ENCODE results near the gene IFI16. TPM values are rescaled to one million over a fixed set of nuclear protein-coding genes. Genes with fewer than 3 reads are reported as not detected.

Gene IFI16
- total and polyA plus RNA-seq, 10 of the 15 experiments (the other 5 are each of a cell fraction or from before 2014, with no cell fraction given) = 120 to 375 (median 188) TPM

- Histone ChIP-seq H3K36me3 (ENCODE audit: control insufficient read depth in 2 of 2, insufficient read depth in 2 of 2, low read length in 1 of 2) (peaks cover 0 to 5% of the 10 kb centered on the region in 2 experiments; a peak in 1 of 4 replicates), H4K20me1 (ENCODE audit: control insufficient read depth, insufficient read depth) (no peaks in the 10 kb centered on the region), H3K27me3 (replicated peaks in 1 of 2; ENCODE audit: control insufficient read depth in 2 of 2, insufficient read depth in 2 of 2, low read length in 1 of 2) (no peaks in the 10 kb centered on the region), H3K9ac (ENCODE audit: control insufficient read depth, insufficient read depth, low read length) (peak overlapping the region; percentile 30; the same call in 1 of the 2 replicates), H2AFZ (ENCODE audit: control insufficient read depth, low read depth, low read length) (no peak overlapping the region), H3K4me2 (ENCODE audit: control insufficient read depth, insufficient read depth) (peak overlapping the region; percentile 57), H3K4me1 (ENCODE audit: control insufficient read depth, insufficient read depth, low read length) (peaks cover 43% of the 10 kb centered on the region), H3K27ac (ENCODE audit: control insufficient read depth, insufficient read depth) (peak overlapping the region; percentile 77), H3K79me2 (ENCODE audit: control insufficient read depth, insufficient read depth, low read length) (peaks cover 8% of the 10 kb centered on the region), H3K9me3 (replicated peaks; ENCODE audit: control insufficient read depth, insufficient read depth, low read length) (no peaks in the 10 kb centered on the region), H3K4me3 (no peak overlapping the region; the same call in 1 of the 2 replicates)
- ChIA-PET POLR2A (interaction anchor here (0.6 to 7.1 kb wide), 8 partner anchors 9 to 59 kb away, joined by 3 to 41 read pairs (median 5); partner anchors contain the start of genes AIM2 and IFI16), SMC1A (ENCODE audit: uncharacterized antibody, unreplicated experiment) (interaction anchor here (0.7 to 6.9 kb wide), 18 partner anchors 10 to 865 kb away, joined by 3 to 50 read pairs (median 6); partner anchors contain the start of genes AIM2, IFI16 and MNDA), CTCF (interaction anchor here (0.7 to 6.4 kb wide), 14 partner anchors 9 to 820 kb away, joined by 3 to 62 read pairs (median 3); partner anchors contain the start of gene AIM2), RAD21 (ENCODE audit: unreplicated experiment) (interaction anchor here (0.8 to 2.8 kb wide), 16 partner anchors 9 to 864 kb away, joined by 3 to 28 read pairs (median 4); partner anchors contain the start of genes AIM2, IFI16 and MNDA)
- WGBS (ENCODE audit: insufficient coverage, insufficient replicate concordance, low lambda C conversion rate, missing lambda C conversion rate) = 0% methylated on average over 6 of the region's 6 CpGs
- BruUV-seq (replicated peaks) = no TSS peak
- in situ Hi-C loops (cut with MboI) = loop anchor here (10.0 kb wide), 1 partner anchor 783 kb away; the partner anchor contains the start of gene CD1C
- ATAC-seq (peak; percentile 82), DNase-seq (ENCODE audit: low read depth, low spot score) (peak; percentile 86), FAIRE-seq (peak; percentile 88)
- intact Hi-C loops (cut with micrococcal nuclease; ENCODE audit: unreplicated experiment) = no loop called here
- TF ChIP-seq POLR2AphosphoS5 (IDR thresholded peaks at IDR 0.05; ENCODE audit: low read length) (peak; percentile 43; the same call in 1 of the 2 replicates), NKRF (conservative IDR thresholded peaks at IDR 0.05) (no peak), BHLHE40 (IDR thresholded peaks at IDR 0.05; ENCODE audit: borderline replicate concordance in 1 of 2, low read depth in 2 of 2, low read length in 1 of 2) (peak; percentile 9 to 11; a peak in 2 of 4 replicates), SMAD1 (IDR thresholded peaks at IDR 0.05; ENCODE audit: low read depth, partially characterized antibody) (no peak), SMARCA5 (IDR thresholded peaks at IDR 0.05) (peak; percentile 74), TCF7 (IDR thresholded peaks at IDR 0.05; ENCODE audit: borderline replicate concordance) (no peak), NFYA (IDR thresholded peaks at IDR 0.05; ENCODE audit: borderline replicate concordance, low read depth, low read length) (no peak), CHD1 (IDR thresholded peaks at IDR 0.05; ENCODE audit: low read depth, low read length) (no peak), RBBP5 (conservative IDR thresholded peaks at IDR 0.05) (no peak), YY1 (IDR thresholded peaks at IDR 0.05; ENCODE audit: low read depth, low read length) (no peak), MTA3 (IDR thresholded peaks at IDR 0.05; ENCODE audit: borderline replicate concordance, low read length) (peak; percentile 93; the same call in 1 of the 2 replicates), CREM (IDR thresholded peaks at IDR 0.05; ENCODE audit: low read depth) (no peak), CBX3 (IDR thresholded peaks at IDR 0.05; ENCODE audit: borderline replicate concordance, low read depth) (no peak), TARDBP (IDR thresholded peaks at IDR 0.05; ENCODE audit: borderline replicate concordance) (no peak), TCF3 (IDR thresholded peaks at IDR 0.05; ENCODE audit: borderline replicate concordance, insufficient read depth, low read depth, low read length) (no peak)
- TF ChIP-seq, protein P1, sequence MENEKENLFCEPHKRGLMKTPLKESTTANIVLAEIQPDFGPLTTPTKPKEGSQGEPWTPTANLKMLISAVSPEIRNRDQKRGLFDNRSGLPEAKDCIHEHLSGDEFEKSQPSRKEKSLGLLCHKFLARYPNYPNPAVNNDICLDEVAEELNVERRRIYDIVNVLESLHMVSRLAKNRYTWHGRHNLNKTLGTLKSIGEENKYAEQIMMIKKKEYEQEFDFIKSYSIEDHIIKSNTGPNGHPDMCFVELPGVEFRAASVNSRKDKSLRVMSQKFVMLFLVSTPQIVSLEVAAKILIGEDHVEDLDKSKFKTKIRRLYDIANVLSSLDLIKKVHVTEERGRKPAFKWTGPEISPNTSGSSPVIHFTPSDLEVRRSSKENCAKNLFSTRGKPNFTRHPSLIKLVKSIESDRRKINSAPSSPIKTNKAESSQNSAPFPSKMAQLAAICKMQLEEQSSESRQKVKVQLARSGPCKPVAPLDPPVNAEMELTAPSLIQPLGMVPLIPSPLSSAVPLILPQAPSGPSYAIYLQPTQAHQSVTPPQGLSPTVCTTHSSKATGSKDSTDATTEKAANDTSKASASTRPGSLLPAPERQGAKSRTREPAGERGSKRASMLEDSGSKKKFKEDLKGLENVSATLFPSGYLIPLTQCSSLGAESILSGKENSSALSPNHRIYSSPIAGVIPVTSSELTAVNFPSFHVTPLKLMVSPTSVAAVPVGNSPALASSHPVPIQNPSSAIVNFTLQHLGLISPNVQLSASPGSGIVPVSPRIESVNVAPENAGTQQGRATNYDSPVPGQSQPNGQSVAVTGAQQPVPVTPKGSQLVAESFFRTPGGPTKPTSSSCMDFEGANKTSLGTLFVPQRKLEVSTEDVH (IDR thresholded peaks at IDR 0.05; ENCODE audit: low read depth, partially characterized antibody) = no peak
- TF ChIP-seq, protein P2, sequence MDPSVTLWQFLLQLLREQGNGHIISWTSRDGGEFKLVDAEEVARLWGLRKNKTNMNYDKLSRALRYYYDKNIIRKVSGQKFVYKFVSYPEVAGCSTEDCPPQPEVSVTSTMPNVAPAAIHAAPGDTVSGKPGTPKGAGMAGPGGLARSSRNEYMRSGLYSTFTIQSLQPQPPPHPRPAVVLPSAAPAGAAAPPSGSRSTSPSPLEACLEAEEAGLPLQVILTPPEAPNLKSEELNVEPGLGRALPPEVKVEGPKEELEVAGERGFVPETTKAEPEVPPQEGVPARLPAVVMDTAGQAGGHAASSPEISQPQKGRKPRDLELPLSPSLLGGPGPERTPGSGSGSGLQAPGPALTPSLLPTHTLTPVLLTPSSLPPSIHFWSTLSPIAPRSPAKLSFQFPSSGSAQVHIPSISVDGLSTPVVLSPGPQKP (IDR thresholded peaks at IDR 0.05; ENCODE audit: low read depth, low read length) = no peak
Measured at GRCh38 chr1:159067699-159068621, 58.3 kb downstream of the IFI16 start.
